Neuron (in vitro differentiated cells): ENCODE measurements around the gene CAMK1.

Source experiments
- H2AFZ ChIP-seq: one replicate; pipeline ENCODE4 v1.6.1; 2013; ENCODE audit warnings: low read depth, mild to moderate bottlenecking, inconsistent platforms, low read length, moderate library complexity
- H3K27me3 ChIP-seq: one replicate; pipeline ENCODE4 v1.6.1; 2013; ENCODE audit warnings: low read length; ENCODE audit not compliant: insufficient read depth
- H3K36me3 ChIP-seq: one replicate; pipeline ENCODE4 v1.6.1; 2013; ENCODE audit warnings: low read length; ENCODE audit not compliant: insufficient read depth
- H3K4me1 ChIP-seq: one replicate; pipeline ENCODE4 v1.6.1; 2013; ENCODE audit warnings: low read length; ENCODE audit not compliant: insufficient read depth
- H3K4me3 ChIP-seq: 2 replicates; pipeline ENCODE4 v1.5.1; 2013; ENCODE audit warnings: mild to moderate bottlenecking, low read length, moderate library complexity
- H3K9me3 ChIP-seq: one replicate; pipeline ENCODE4 v1.6.1; 2013; ENCODE audit warnings: low read length

Gene CAMK1

GRCh38 chr3:9806137-9806536 lies 36.4 kb upstream of the CAMK1 start:
- Histone ChIP-seq H2AFZ (no peak overlapping the region), H3K36me3 (peaks cover 62% of the 10 kb centered on the region), H3K9me3 (no peaks in the 10 kb centered on the region), H3K4me1 (no peaks in the 10 kb centered on the region), H3K4me3 (no peak overlapping the region), H3K27me3 (no peaks in the 10 kb centered on the region)

DNA sequence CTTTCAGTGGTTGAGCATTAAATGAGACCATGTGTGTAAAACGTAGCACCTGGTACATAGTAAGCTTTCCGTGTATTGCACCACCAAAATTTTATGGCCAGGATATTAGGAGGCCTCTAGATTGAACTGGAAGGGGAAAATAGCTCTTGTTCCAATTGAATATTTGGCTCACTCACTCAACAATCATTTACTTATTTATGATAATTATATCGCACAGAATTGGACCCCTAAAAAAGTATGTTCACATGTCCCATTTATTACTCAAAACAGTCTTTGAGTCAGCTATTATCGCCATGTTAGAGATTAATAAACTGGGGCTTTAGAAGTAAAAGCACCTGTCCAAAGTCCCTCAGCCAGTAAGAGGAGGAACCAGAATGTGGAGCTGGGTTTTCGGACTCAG lies 35.2 kb upstream of the CAMK1 start:
- Histone ChIP-seq H3K36me3 (peaks cover 71% of the 10 kb centered on the region), H3K4me1 (no peaks in the 10 kb centered on the region), H2AFZ (no peak overlapping the region), H3K9me3 (no peaks in the 10 kb centered on the region), H3K27me3 (no peaks in the 10 kb centered on the region), H3K4me3 (no peak overlapping the region)

DNA sequence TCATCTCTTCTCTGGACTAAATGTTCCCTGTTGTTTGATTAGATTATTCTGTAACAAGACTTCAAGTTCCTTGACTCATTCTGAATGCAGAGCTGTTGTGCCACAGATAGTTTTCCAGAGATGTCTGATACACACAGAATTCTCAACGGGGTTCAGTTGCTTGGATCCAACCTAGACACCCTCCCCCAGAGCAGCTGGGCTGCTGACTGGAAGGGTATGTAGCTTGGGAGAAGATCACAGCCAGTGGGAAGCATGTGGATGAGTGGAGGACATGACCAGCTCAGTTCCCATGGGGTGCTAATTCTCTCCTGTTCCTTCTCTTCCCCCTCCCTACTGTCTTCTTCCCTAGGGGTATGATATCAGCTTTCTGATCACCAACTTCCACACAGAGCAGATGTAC lies 33.7 kb upstream of the CAMK1 start:
- Histone ChIP-seq H3K36me3 (peaks cover 79% of the 10 kb centered on the region), H3K27me3 (no peaks in the 10 kb centered on the region), H2AFZ (no peak overlapping the region), H3K4me3 (no peak overlapping the region), H3K4me1 (no peaks in the 10 kb centered on the region), H3K9me3 (no peaks in the 10 kb centered on the region)

DNA sequence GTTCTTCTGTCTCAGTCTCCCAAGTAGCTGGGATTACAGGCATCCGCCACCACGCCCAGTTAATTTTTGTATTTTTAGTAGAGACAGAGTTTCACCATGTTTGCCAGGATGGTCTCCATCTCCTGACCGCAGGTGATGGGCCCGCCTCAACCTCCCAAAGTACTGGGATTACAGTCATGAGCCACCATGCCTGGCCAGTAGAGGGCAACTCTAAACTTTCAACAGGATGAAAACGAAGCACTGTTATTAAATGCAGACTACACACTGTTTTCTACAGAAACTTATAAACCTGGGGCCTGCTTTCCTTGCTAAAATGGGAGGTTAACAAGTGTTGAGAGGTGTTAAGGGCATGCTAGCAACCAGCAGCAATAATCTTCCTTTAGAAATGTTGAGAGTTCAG lies 30.8 kb upstream of the CAMK1 start:
- Histone ChIP-seq H3K36me3 (peaks cover 73% of the 10 kb centered on the region), H2AFZ (no peak overlapping the region), H3K27me3 (no peaks in the 10 kb centered on the region), H3K4me3 (no peak overlapping the region), H3K9me3 (no peaks in the 10 kb centered on the region), H3K4me1 (no peaks in the 10 kb centered on the region)

DNA sequence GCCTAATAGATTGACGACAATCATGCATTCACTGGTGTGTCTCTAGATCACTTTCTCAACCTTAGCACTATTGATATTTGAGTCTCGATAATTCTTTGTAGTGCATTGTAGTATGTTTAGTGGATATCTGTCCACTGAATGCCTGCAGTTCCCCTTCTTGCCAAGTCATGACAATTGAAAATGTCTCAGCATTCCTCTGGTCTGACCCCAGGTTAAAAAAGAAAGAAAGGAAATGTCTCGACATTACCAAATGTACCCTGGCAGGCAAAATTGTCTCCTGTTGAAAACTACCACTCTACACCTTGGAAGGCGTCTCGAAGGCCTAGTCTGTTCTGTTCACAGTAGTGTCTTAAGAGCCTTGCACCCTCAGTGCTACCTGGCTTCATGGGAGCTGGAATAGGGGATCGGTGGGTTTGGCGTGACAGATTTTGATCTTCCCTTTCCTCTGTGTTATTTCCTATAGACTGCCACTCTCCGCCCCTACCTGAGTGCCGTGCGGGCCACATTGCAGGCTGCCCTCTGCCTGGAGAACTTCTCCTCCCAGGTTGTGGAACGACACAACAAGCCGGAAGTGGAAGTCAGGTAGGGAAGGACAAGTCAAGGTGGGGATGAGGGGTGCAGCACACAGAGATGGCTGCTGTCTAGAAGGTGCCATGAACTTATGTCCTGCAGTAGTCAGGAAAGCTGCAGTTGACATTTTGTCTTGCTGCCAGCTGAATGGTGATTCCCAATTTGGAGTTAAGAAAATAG lies 27.6 kb upstream of the CAMK1 start:
- peaks cover 54% of the 10 kb centered on the region for H3K36me3 ChIP-seq
- no peaks in the 10 kb centered on the region for H3K9me3 ChIP-seq
- H2AFZ ChIP-seq = no peak overlapping the region
- peaks cover 8% of the 10 kb centered on the region for H3K4me1 ChIP-seq
- H3K4me3 ChIP-seq = no peak overlapping the region
- no peaks in the 10 kb centered on the region for H3K27me3 ChIP-seq

- Histone ChIP-seq H3K4me1 (peaks cover 15% of the 10 kb centered on the region), H2AFZ (no peak overlapping the region), H3K9me3 (no peaks in the 10 kb centered on the region), H3K36me3 (peaks cover 50% of the 10 kb centered on the region), H3K4me3 (no peak overlapping the region), H3K27me3 (no peaks in the 10 kb centered on the region)
Measured at GRCh38 chr3:9795207-9795606, 25.5 kb upstream of the CAMK1 start.

GRCh38 chr3:9794400-9794799 lies 24.7 kb upstream of the CAMK1 start:
- Histone ChIP-seq H3K36me3 (peaks cover 50% of the 10 kb centered on the region), H3K4me3 (no peak overlapping the region), H2AFZ (no peak overlapping the region), H3K9me3 (no peaks in the 10 kb centered on the region), H3K4me1 (peaks cover 15% of the 10 kb centered on the region), H3K27me3 (no peaks in the 10 kb centered on the region)

DNA sequence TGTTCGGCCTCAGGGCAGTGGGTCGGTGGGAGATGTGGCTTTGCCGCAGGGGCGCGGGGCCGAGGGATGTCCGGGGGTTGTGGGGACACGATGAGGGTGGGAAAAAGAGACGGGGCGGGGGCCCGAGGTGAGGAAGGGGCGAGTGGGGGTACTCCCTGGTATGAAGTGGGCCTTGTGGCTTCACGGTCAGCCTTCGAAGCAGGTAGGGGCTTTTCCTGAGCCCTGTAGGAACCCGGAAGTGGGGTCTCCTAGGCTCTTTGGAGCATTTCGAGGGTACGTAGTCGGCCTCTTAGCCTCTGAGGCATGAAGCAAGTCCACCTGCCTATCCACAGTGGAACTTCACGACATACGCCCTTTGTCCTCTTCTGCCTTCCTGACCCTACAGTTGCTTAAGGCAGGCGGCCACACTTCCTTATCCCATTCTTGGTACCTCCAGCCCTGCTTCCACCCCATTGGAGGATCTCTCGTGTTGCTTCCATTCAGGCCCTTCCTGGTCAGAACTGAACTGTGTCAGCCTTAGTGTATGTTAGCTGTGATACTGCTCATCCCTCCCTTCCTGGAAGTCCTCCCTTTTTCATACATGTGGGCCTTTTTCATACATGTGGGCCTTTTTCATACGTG lies 23.5 kb upstream of the CAMK1 start:
- H3K9me3 ChIP-seq = no peaks in the 10 kb centered on the region
- H3K36me3 ChIP-seq = peaks cover 46% of the 10 kb centered on the region
- H3K27me3 ChIP-seq = no peaks in the 10 kb centered on the region
- H2AFZ ChIP-seq = no peak overlapping the region
- peak overlapping the region; percentile 95 for H3K4me3 ChIP-seq
- H3K4me1 ChIP-seq = peaks cover 15% of the 10 kb centered on the region

GRCh38 chr3:9792405-9793160 lies 22.8 kb upstream of the CAMK1 start, which contains the start of the genes ARPC4 and TADA3:
Gene ARPC4 (plus strand): TSS chr3:9793082. CDS start chr3:9793122, 40 bp downstream.
Gene TADA3 (minus strand): TSS chr3:9792473. CDS start chr3:9791466, 1,007 bp downstream.
- no peaks in the 10 kb centered on the region for H3K27me3 ChIP-seq
- peaks cover 15% of the 10 kb centered on the region for H3K4me1 ChIP-seq
- H3K36me3 ChIP-seq = peaks cover 43% of the 10 kb centered on the region
- peak within 1 kb of the TSS; percentile 50 for H2AFZ ChIP-seq
- no peaks in the 10 kb centered on the region for H3K9me3 ChIP-seq
- peak within 1 kb of the TSS; percentile 95 for H3K4me3 ChIP-seq

- Histone ChIP-seq H3K4me3 (peak overlapping the region; percentile 95), H2AFZ (peak overlapping the region; percentile 50), H3K36me3 (peaks cover 43% of the 10 kb centered on the region), H3K27me3 (no peaks in the 10 kb centered on the region), H3K4me1 (peaks cover 15% of the 10 kb centered on the region), H3K9me3 (no peaks in the 10 kb centered on the region)
Measured at GRCh38 chr3:9791790-9792404, 22.1 kb upstream of the CAMK1 start.

GRCh38 chr3:9791127-9791526 lies 21.4 kb upstream of the CAMK1 start:
- no peaks in the 10 kb centered on the region for H3K27me3 ChIP-seq
- no peaks in the 10 kb centered on the region for H3K9me3 ChIP-seq
- H3K36me3 ChIP-seq = peaks cover 50% of the 10 kb centered on the region
- no peak overlapping the region for H3K4me3 ChIP-seq
- H2AFZ ChIP-seq = no peak overlapping the region
- H3K4me1 ChIP-seq = peaks cover 15% of the 10 kb centered on the region

GRCh38 chr3:9787714-9788113 lies 18.0 kb upstream of the CAMK1 start:
- Histone ChIP-seq H3K27me3 (no peaks in the 10 kb centered on the region), H2AFZ (no peak overlapping the region), H3K36me3 (peaks cover 61% of the 10 kb centered on the region), H3K9me3 (no peaks in the 10 kb centered on the region), H3K4me1 (peaks cover 7% of the 10 kb centered on the region), H3K4me3 (no peak overlapping the region)
